Mesenchymal stem cell (in vitro differentiated cells and primary cell): Measurements from ENCODE around the gene GRIK4.
A peak's percentile ranks its signal among the peaks of the same experiment; 100 is the strongest.

ENCODE experiments used
- DNase-seq: peaks from one replicate; pipeline ENCODE4 v3.0.0-alpha.2; 2013
- H2AFZ ChIP-seq: one replicate; pipeline ENCODE4 v1.6.1; 2013; ENCODE audit warnings: low read depth, mild to moderate bottlenecking, control low read depth, inconsistent platforms, low read length, moderate library complexity
- H2AK5ac ChIP-seq: 2 replicates; pipeline ENCODE4 v1.6.1; 2013; ENCODE audit warnings: low read length, moderate library complexity, mild to moderate bottlenecking, inconsistent platforms; ENCODE audit not compliant: severe bottlenecking
- H2BK120ac ChIP-seq: one replicate; pipeline ENCODE4 v1.6.1; 2013; ENCODE audit warnings: low read depth, mild to moderate bottlenecking, inconsistent platforms, low read length, moderate library complexity
- H2BK12ac ChIP-seq, 2 experiments: one replicate each; pipeline ENCODE4 v1.6.1; 2013; ENCODE audit warnings: inconsistent platforms in 2 of 2, low read length in 2 of 2, mild to moderate bottlenecking in 2 of 2, moderate library complexity in 2 of 2, control low read depth in 1 of 2
- H2BK15ac ChIP-seq: one replicate; pipeline ENCODE4 v1.6.1; 2013; ENCODE audit warnings: mild to moderate bottlenecking, low read depth, inconsistent platforms; ENCODE audit not compliant: poor library complexity, severe bottlenecking
- H2BK5ac ChIP-seq: 2 replicates; pipeline ENCODE4 v1.6.1; 2013; ENCODE audit warnings: low read depth, mild to moderate bottlenecking, low read length, control low read depth, inconsistent platforms; ENCODE audit not compliant: poor library complexity, severe bottlenecking
- H3K14ac ChIP-seq, 2 experiments: one replicate each; pipeline ENCODE4 v1.6.1; 2013; ENCODE audit warnings: inconsistent platforms in 2 of 2, low read length in 2 of 2, control low read depth in 1 of 2, mild to moderate bottlenecking in 1 of 2, moderate library complexity in 1 of 2
- H3K18ac ChIP-seq, 2 experiments: one replicate each; pipeline ENCODE4 v1.6.1; 2013; ENCODE audit warnings: inconsistent platforms in 2 of 2, low read length in 2 of 2, control low read depth in 1 of 2, low read depth in 1 of 2, mild to moderate bottlenecking in 1 of 2
- H3K23ac ChIP-seq, 2 experiments: one replicate each; pipeline ENCODE4 v1.6.1; 2013; ENCODE audit warnings: inconsistent platforms in 2 of 2, low read length in 2 of 2, mild to moderate bottlenecking in 2 of 2, moderate library complexity in 2 of 2, control low read depth in 1 of 2
- H3K27ac ChIP-seq: 2 replicates; pipeline ENCODE4 v1.5.1; 2013; ENCODE audit warnings: mild to moderate bottlenecking, moderate library complexity, low read length, control low read depth, inconsistent platforms; ENCODE audit not compliant: poor library complexity, severe bottlenecking
- H3K27me3 ChIP-seq, 2 experiments: 2 replicates each; pipeline versions ENCODE4 v1.6.1 to v1.7.0; 2013; ENCODE audit warnings: low read length in 2 of 2, mild to moderate bottlenecking in 2 of 2, moderate library complexity in 2 of 2, control low read depth in 1 of 2, inconsistent platforms in 1 of 2; ENCODE audit not compliant: control insufficient read depth in 1 of 2, insufficient read depth in 1 of 2
- H3K36me3 ChIP-seq, 2 experiments: 2 replicates each; pipeline versions ENCODE4 v1.6.1 to v1.7.0; 2013; ENCODE audit warnings: low read length in 2 of 2, control low read depth in 1 of 2, inconsistent platforms in 1 of 2, low read depth in 1 of 2, mild to moderate bottlenecking in 1 of 2; ENCODE audit not compliant: insufficient read depth in 2 of 2, control insufficient read depth in 1 of 2
- H3K4ac ChIP-seq, 2 experiments: one replicate each; pipeline ENCODE4 v1.6.1; 2013; ENCODE audit warnings: inconsistent platforms in 2 of 2, low read length in 2 of 2, mild to moderate bottlenecking in 2 of 2, moderate library complexity in 2 of 2, control low read depth in 1 of 2, low read depth in 1 of 2
- H3K4me1 ChIP-seq: 2 replicates; pipeline ENCODE4 v1.6.1; 2013; ENCODE audit warnings: low read depth, low read length, control low read depth; ENCODE audit not compliant: control insufficient read depth, insufficient read depth
- H3K4me2 ChIP-seq: 2 replicates; pipeline ENCODE4 v1.6.1; 2013; ENCODE audit warnings: low read length, mild to moderate bottlenecking, inconsistent platforms; ENCODE audit not compliant: poor library complexity, severe bottlenecking
- H3K4me3 ChIP-seq, 2 experiments: 2 replicates each; pipeline versions ENCODE4 v1.5.1 to v1.7.0; 2013; ENCODE audit warnings: low read length in 2 of 2, mild to moderate bottlenecking in 2 of 2, control low read depth in 1 of 2, low read depth in 1 of 2; ENCODE audit not compliant: insufficient read depth in 1 of 2
- H3K79me1 ChIP-seq: replicated peaks from 2 replicates; pipeline ENCODE4 v1.6.1; 2013; ENCODE audit warnings: mild to moderate bottlenecking, control low read depth, low read length, inconsistent platforms; ENCODE audit not compliant: poor library complexity, severe bottlenecking
- H3K9ac ChIP-seq: 2 replicates; pipeline ENCODE4 v1.7.0; 2013; ENCODE audit warnings: mild to moderate bottlenecking, low read length, moderate library complexity
- H3K9me3 ChIP-seq: 2 replicates; pipeline ENCODE4 v1.7.0; 2013; ENCODE audit warnings: mild to moderate bottlenecking, low read length; ENCODE audit not compliant: control insufficient read depth
- H4K8ac ChIP-seq: one replicate; pipeline ENCODE4 v1.6.1; 2013; ENCODE audit warnings: inconsistent platforms, mild to moderate bottlenecking, low read length, moderate library complexity
- H4K91ac ChIP-seq: one replicate; pipeline ENCODE4 v1.6.1; 2013; ENCODE audit warnings: mild to moderate bottlenecking, low read length, inconsistent platforms
- WGBS: methylation state at CpG from one replicate; pipeline ENCODE4 v1.1.7; 2013; ENCODE audit warnings: mixed read lengths; 5-methylcytosine and 5-hydroxymethylcytosine counted together

Gene GRIK4

DNA sequence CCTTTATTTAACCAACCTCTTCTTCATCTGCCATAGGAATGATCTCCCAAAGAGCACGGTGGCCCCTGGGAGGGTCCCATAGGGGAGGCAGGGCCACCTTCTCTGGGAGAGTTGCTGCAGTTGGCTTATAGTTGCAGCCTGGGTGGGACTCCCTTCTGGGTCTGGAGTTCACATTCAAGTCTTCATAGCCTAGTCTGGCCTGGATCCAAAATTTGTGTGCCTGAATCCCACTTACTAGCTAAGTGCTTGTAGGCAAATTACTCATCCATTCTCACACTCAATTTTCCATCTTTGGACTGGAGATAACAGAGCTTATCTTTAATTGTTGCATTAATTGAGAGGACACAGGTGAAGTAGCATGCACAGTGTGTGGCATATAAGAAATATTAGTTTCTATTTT, 163.6 kb downstream of the GRIK4 start:
- H3K36me3 ChIP-seq: no peaks in the 10 kb centered on the region
- H3K27me3 ChIP-seq: peaks cover 23 to 55% of the 10 kb centered on the region in 2 experiments
- no peak overlapping the region for H2BK15ac ChIP-seq
- no peak overlapping the region for H3K23ac ChIP-seq
- no peak overlapping the region for H3K4ac ChIP-seq
- no peak overlapping the region for H2BK12ac ChIP-seq
- H3K9ac ChIP-seq: no peak overlapping the region
- H4K8ac ChIP-seq: no peak overlapping the region
- H3K79me1 ChIP-seq: no peaks in the 10 kb centered on the region
- H2BK120ac ChIP-seq: no peak overlapping the region
- peak overlapping the region; percentile 0 for H2BK5ac ChIP-seq
- DNase-seq: peak; percentile 3
- H2AK5ac ChIP-seq: no peak overlapping the region
- 64% methylated on average over 1 of the region's 1 CpG for WGBS
- H3K27ac ChIP-seq: peak overlapping the region; percentile 33
- no peak overlapping the region for H3K4me3 ChIP-seq
- H3K4me1 ChIP-seq: peaks cover 7% of the 10 kb centered on the region
- no peak overlapping the region for H3K18ac ChIP-seq
- H3K14ac ChIP-seq: no peak overlapping the region
- H3K4me2 ChIP-seq: no peak overlapping the region
- no peak overlapping the region for H2AFZ ChIP-seq
- H3K9me3 ChIP-seq: peaks cover 3% of the 10 kb centered on the region
- H4K91ac ChIP-seq: no peak overlapping the region

DNA sequence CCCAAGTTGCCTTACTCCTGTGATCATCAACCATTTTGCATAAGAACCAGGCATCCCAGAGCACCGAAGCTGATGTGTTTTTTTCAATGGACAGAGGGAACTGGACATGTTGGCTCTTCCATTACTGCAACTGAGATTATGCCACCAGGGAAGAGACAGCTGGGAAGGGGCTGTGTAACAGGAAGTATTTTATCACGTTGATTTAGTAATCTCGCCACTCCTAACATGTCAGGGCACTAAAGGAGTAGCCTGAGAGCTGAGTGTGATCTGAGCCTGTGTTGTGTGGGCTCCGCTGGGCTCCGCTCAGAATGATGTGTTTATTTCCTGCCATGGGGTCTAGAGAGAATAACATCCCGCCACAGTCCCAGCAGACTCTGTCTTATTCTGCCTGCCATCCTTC, 165.4 kb downstream of the GRIK4 start:
- H3K27me3 ChIP-seq: peaks cover 33 to 60% of the 10 kb centered on the region in 2 experiments
- no peak overlapping the region for H2AK5ac ChIP-seq
- no peak overlapping the region for H3K14ac ChIP-seq
- H2BK15ac ChIP-seq: no peak overlapping the region
- no peaks in the 10 kb centered on the region for H3K79me1 ChIP-seq
- no peak overlapping the region for H3K4me3 ChIP-seq
- H3K9me3 ChIP-seq: peaks cover 3% of the 10 kb centered on the region
- no peak overlapping the region for H3K27ac ChIP-seq
- H3K18ac ChIP-seq: no peak overlapping the region
- DNase-seq: no peak
- H3K36me3 ChIP-seq: no peaks in the 10 kb centered on the region
- 75% methylated on average over 6 of the region's 6 CpGs for WGBS
- no peak overlapping the region for H2BK5ac ChIP-seq
- peaks cover 7% of the 10 kb centered on the region for H3K4me1 ChIP-seq
- no peak overlapping the region for H3K4ac ChIP-seq
- no peak overlapping the region for H3K4me2 ChIP-seq
- no peak overlapping the region for H3K23ac ChIP-seq
- H2BK120ac ChIP-seq: no peak overlapping the region
- no peak overlapping the region for H4K8ac ChIP-seq
- H2AFZ ChIP-seq: no peak overlapping the region
- no peak overlapping the region for H4K91ac ChIP-seq
- no peak overlapping the region for H2BK12ac ChIP-seq
- H3K9ac ChIP-seq: no peak overlapping the region

DNA sequence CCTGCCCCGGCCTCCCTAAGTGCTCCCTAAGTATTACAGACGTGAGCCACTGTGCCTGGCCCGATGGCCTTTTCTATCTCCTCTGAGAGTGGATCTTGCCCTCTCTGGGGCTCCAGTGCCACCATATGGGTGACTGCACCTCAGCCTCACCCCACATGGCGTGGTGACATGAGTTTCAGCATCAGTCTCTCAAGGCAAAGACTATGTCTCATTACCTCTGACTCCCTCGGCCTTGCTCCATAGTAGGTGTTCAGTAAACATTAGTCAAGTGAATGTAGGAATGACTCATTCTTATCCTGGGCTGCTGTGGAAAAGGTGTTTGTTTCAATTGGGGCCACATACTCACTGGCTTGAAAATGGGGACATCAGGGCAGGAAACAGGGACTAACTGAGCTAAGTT, 168.8 kb downstream of the GRIK4 start:
- Histone ChIP-seq H3K9me3 (peaks cover 3% of the 10 kb centered on the region), H2BK5ac (no peak overlapping the region), H2AFZ (no peak overlapping the region), H3K4ac (no peak overlapping the region), H3K27ac (no peak overlapping the region), H2BK15ac (no peak overlapping the region), H3K4me1 (no peaks in the 10 kb centered on the region), H3K18ac (no peak overlapping the region), H3K36me3 (no peaks in the 10 kb centered on the region), H2BK120ac (no peak overlapping the region), H3K9ac (no peak overlapping the region), H3K4me3 (no peak overlapping the region), H4K91ac (no peak overlapping the region), H3K23ac (no peak overlapping the region), H4K8ac (no peak overlapping the region), H3K14ac (no peak overlapping the region), H2AK5ac (no peak overlapping the region), H2BK12ac (no peak overlapping the region), H3K4me2 (no peak overlapping the region), H3K79me1 (no peaks in the 10 kb centered on the region), H3K27me3 (peaks cover 43 to 44% of the 10 kb centered on the region in 2 experiments)
- DNase-seq: no peak
- 94% methylated on average over 4 of the region's 5 CpGs for WGBS

DNA sequence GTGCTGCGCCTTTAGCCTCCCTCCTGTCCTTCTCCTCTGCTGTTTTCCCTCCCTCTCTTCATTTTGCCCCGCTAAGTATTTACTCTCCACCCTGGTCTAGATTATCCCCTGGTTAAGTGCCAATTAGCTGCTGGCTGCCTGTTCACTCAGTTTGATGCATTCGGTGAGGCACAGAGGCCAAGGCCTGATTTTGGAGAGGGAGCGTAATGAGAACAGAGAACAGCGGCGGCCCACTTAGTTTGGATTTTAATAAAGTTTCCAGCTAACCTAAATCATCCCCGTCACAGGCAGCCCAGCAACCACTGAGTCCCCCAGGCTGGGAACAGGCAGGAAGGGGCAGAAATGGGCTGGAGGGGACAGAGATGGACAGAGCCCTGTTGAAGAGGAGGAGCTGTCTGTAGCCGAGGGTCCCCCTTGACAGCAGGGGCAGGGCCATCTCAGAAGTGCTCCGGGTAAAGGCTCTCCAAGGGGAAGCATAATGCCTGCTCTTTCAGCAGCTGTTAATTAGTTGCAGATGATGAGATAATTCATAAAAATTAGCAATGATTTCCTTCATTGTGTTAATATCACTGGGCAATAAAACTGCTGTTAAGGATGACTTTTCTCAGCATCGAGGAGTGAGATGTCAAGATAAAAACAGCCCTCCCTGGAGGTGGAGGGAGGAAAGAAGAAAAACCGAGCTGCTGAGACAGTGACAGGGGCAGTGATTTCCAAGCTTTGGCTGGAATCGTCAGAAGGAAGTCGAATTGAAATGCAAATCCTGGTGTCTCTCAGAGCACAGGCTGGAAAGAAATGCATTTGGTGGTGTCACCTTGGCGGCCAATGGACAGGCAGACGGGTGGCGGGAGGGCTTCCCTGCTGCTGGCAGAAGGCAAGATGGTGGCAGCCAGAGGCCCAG, 170.1 kb downstream of the GRIK4 start:
- peaks cover 46 to 52% of the 10 kb centered on the region in 2 experiments for H3K27me3 ChIP-seq
- no peak overlapping the region for H2BK15ac ChIP-seq
- H3K14ac ChIP-seq: no peak overlapping the region
- no peak overlapping the region for H3K4me2 ChIP-seq
- H3K36me3 ChIP-seq: no peaks in the 10 kb centered on the region
- no peaks in the 10 kb centered on the region for H3K4me1 ChIP-seq
- WGBS: 63% methylated on average over 12 of the region's 16 CpGs
- no peak overlapping the region for H3K27ac ChIP-seq
- H2BK120ac ChIP-seq: no peak overlapping the region
- no peak overlapping the region for H2BK12ac ChIP-seq
- no peak overlapping the region for H3K18ac ChIP-seq
- no peaks in the 10 kb centered on the region for H3K9me3 ChIP-seq
- H3K4me3 ChIP-seq: no peak overlapping the region
- H4K91ac ChIP-seq: no peak overlapping the region
- H2AK5ac ChIP-seq: no peak overlapping the region
- H3K79me1 ChIP-seq: no peaks in the 10 kb centered on the region
- H4K8ac ChIP-seq: no peak overlapping the region
- no peak overlapping the region for H2AFZ ChIP-seq
- H3K23ac ChIP-seq: peak overlapping the region in 1 of 2 experiments; percentile 19
- no peak overlapping the region for H3K4ac ChIP-seq
- H2BK5ac ChIP-seq: no peak overlapping the region
- no peak overlapping the region for H3K9ac ChIP-seq
- DNase-seq: no peak
